HUES48 (cell line): ENCODE measurements around the gene NT5C2.

Source experiments
- H3K27ac ChIP-seq: one replicate; pipeline ENCODE4 v1.7.0; 2013; ENCODE audit warnings: low read depth, low read length, inconsistent platforms
- H3K27me3 ChIP-seq: 2 replicates; pipeline ENCODE4 v1.6.1; 2013; ENCODE audit warnings: mild to moderate bottlenecking, low read length; ENCODE audit not compliant: control insufficient read depth, insufficient read depth
- H3K36me3 ChIP-seq: 2 replicates; pipeline ENCODE4 v1.6.1; 2013; ENCODE audit warnings: low read length; ENCODE audit not compliant: control insufficient read depth, insufficient read depth
- H3K4me1 ChIP-seq: 2 replicates; pipeline ENCODE4 v1.6.1; 2013; ENCODE audit warnings: mild to moderate bottlenecking, low read length; ENCODE audit not compliant: control insufficient read depth, insufficient read depth
- H3K4me3 ChIP-seq: 2 replicates; pipeline ENCODE4 v1.5.1; 2013; ENCODE audit warnings: mild to moderate bottlenecking, low read depth, low read length
- H3K9ac ChIP-seq: 2 replicates; pipeline ENCODE4 v1.6.1; 2013; ENCODE audit warnings: mild to moderate bottlenecking, low read depth, low read length, moderate library complexity
- H3K9me3 ChIP-seq: 2 replicates; pipeline ENCODE4 v1.6.1; 2013; ENCODE audit warnings: low read length; ENCODE audit not compliant: control insufficient read depth, insufficient read depth

NT5C2 gene

GRCh38 chr10:103038570-103038969 is 154.5 kb downstream of the NT5C2 start:
- H3K4me1 ChIP-seq, result peaks cover 17% of the 10 kb centered on the region
- H3K4me3 ChIP-seq, result no peak overlapping the region

More at GRCh38 chr10:103038570-103038969, 154.5 kb downstream of the NT5C2 start:
- no peak overlapping the region for H3K27ac ChIP-seq
- H3K27me3 ChIP-seq, result no peaks in the 10 kb centered on the region
- H3K36me3 ChIP-seq, result no peaks in the 10 kb centered on the region
- no peaks in the 10 kb centered on the region for H3K9me3 ChIP-seq
- H3K9ac ChIP-seq, result no peak overlapping the region
